HL-60 (cell line): ENCODE results near the gene EVX2.

ENCODE experiments used
- GABPA ChIP-seq: IDR thresholded peaks from 2 replicates; pipeline ENCODE4 v1.6.1; 2012; ENCODE audit warnings: low read depth
- POLR2AphosphoS5 ChIP-seq: IDR thresholded peaks from 2 replicates; pipeline ENCODE4 v1.6.1; 2012; ENCODE audit warnings: low read depth
- TF ChIP-seq, protein P1 (sequence below): IDR thresholded peaks from one replicate; pipeline ENCODE4 v1.5.1; 2011; ENCODE audit warnings: low read length, control low read depth, inconsistent platforms; ENCODE audit not compliant: insufficient read depth

DNA sequence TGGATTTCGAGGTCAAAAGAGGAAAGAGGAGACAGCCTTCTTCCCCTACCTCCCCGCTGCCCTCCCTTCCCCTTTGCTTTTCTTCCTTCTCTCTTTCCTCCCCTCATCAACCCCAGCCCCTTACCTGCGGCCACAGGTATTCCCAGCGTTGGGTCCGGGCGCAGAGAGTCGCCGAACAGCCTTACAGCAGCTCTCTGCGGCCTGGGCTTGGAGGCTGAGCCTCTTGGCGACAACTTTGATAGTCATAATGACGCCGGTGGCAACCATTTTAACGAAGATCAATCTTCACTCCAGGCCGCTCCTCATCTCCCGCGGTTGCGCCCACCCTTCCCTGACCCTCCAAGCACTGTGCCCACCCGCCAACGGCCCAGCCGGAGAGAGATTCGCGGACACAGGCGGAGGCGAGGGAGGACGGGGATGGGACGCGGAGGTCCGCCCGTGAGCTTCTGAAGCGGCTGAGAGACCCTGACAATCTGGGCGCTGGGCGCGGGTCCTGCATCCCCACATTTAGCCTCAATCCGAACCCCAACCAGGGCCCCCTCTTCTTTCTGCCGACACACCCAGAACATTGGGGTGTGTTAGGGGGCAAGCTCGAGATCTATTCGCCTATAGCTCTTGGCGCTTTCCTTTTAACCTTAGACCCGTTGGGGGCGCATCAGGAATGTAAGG lies 1.5 kb upstream of the EVX2 start:
- TF ChIP-seq, protein P1, sequence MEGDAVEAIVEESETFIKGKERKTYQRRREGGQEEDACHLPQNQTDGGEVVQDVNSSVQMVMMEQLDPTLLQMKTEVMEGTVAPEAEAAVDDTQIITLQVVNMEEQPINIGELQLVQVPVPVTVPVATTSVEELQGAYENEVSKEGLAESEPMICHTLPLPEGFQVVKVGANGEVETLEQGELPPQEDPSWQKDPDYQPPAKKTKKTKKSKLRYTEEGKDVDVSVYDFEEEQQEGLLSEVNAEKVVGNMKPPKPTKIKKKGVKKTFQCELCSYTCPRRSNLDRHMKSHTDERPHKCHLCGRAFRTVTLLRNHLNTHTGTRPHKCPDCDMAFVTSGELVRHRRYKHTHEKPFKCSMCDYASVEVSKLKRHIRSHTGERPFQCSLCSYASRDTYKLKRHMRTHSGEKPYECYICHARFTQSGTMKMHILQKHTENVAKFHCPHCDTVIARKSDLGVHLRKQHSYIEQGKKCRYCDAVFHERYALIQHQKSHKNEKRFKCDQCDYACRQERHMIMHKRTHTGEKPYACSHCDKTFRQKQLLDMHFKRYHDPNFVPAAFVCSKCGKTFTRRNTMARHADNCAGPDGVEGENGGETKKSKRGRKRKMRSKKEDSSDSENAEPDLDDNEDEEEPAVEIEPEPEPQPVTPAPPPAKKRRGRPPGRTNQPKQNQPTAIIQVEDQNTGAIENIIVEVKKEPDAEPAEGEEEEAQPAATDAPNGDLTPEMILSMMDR, result no peak
- TF ChIP-seq POLR2AphosphoS5 (no peak), GABPA (no peak)
